GM06990 (cell line): ENCODE data around the gene CDCP1.
"Not testable (repeated sequence)": the region's sequence is repeated elsewhere in the genome, so short reads cannot be mapped to it uniquely, and the experiment has no call there.

Experiments
- DNase-seq: peaks from one replicate; pipeline ENCODE4 v3.0.0-alpha.2; 2011; ENCODE audit not compliant: insufficient read length; ENCODE audit errors: extremely low read depth
- H3K27me3 ChIP-seq: replicated peaks from 2 replicates; pipeline ENCODE4 v1.6.0; 2011; ENCODE audit warnings: low read length; ENCODE audit not compliant: control insufficient read depth, insufficient read depth
- H3K36me3 ChIP-seq: 2 replicates; pipeline ENCODE4 v1.5.1; 2011; ENCODE audit warnings: low read length; ENCODE audit not compliant: control insufficient read depth, insufficient read depth
- H3K4me3 ChIP-seq: replicated peaks from 2 replicates; pipeline ENCODE4 v1.5.1; 2011; ENCODE audit warnings: low read depth, mild to moderate bottlenecking, control low read depth, low read length
- CTCF ChIP-seq: IDR thresholded peaks from 2 replicates; pipeline ENCODE4 v1.5.1; 2011; ENCODE audit warnings: low read length, control low read depth, mild to moderate bottlenecking, inconsistent platforms; ENCODE audit not compliant: insufficient read depth, poor library complexity, severe bottlenecking

Gene CDCP1

DNA sequence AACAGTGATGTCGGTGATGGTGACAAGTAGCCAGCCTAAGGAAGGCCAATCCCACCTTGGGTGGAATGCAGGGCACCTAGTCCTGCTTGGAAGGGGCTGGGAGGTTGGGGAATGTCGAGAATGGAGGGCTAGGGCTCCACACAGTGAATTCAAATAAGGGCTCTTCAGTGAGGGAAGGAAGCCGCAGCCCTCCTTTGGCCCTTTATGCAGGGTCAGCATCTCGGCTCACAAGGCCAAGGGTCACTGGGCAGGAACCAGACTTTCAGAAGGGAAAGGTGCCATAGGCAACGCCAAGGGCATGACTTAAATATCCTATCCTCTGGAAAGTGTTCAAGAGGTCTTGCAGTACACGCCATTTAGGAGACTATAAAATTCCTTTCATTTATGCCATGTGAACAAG lies 63.2 kb downstream of the CDCP1 start:
- no peak for TF ChIP-seq CTCF
- no peaks in the 10 kb centered on the region for H3K36me3 ChIP-seq
- no peak for DNase-seq
- H3K4me3 ChIP-seq = no peak overlapping the region
- no peaks in the 10 kb centered on the region; the same call in 1 of the 2 replicates for H3K27me3 ChIP-seq

- TF ChIP-seq CTCF = no peak
- no peaks in the 10 kb centered on the region for H3K36me3 ChIP-seq
- no peak overlapping the region for H3K4me3 ChIP-seq
- no peaks in the 10 kb centered on the region; the same call in 1 of the 2 replicates for H3K27me3 ChIP-seq
- DNase-seq = no peak
Measured at GRCh38 chr3:45082142-45082538, 64.0 kb downstream of the CDCP1 start.

DNA sequence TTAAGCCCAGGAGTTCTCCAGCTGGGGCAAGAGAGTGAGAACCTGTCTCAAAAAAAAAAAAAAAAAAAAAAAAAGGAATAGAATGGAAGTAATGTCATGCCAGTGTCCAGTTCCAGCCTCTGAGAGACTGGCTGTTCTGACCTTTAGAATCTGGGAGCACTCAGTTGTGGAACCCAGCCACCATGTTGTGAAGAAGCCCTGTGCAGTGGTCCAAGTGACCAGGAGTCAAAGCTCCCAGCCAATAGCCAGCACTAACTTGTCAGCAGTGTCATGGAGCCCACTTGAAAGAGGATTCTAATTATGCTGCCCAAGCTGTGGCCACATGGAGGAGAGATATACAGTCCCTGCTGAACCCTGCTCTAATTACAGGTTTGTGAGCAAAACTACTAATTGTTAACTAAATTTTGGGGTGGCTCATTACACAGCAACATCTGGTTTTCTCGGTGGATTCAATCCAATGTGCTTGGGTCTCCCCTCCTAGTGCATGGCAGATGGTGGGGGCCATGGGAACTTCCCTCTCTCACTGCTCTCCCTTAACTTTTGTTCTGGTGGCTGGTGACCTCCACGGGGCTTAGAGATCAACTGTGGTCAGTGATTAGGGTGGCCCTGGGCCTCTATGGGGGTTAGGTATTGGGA lies 64.6 kb downstream of the CDCP1 start:
- Histone ChIP-seq H3K27me3 (no peaks in the 10 kb centered on the region; the same call in 1 of the 2 replicates), H3K4me3 (no peak overlapping the region), H3K36me3 (no peaks in the 10 kb centered on the region)
- no peak for TF ChIP-seq CTCF
- no peak for DNase-seq

- H3K36me3 ChIP-seq = no peaks in the 10 kb centered on the region
- H3K27me3 ChIP-seq = no peaks in the 10 kb centered on the region; the same call in 1 of the 2 replicates
- no peak for DNase-seq
- TF ChIP-seq CTCF = no peak
- H3K4me3 ChIP-seq = no peak overlapping the region
Measured at GRCh38 chr3:45080824-45081223, 65.4 kb downstream of the CDCP1 start.

DNA sequence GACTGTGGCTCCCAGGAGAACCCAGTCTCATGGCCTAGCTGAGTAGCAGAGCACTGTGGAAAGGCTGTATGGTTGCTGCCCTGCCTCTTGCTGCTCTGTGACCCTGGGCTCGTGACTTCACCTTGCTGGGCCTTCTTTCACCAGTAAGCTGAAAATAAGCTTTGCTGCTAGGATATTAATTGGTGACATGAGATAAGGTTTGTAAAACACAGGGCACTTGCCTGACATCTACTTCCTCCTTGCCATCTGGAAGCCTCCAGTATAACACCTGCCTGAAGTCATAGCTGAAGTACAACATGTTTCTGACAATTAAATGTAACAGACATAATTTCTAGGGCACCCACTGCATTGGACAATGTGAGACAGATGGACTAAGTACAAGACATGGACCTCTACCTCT lies 66.5 kb downstream of the CDCP1 start:
- TF ChIP-seq CTCF = no peak
- Histone ChIP-seq H3K36me3 (no peaks in the 10 kb centered on the region), H3K4me3 (no peak overlapping the region), H3K27me3 (no peaks in the 10 kb centered on the region; the same call in 1 of the 2 replicates)
- DNase-seq = no peak

- H3K27me3 ChIP-seq = no peaks in the 10 kb centered on the region; the same call in 1 of the 2 replicates
- TF ChIP-seq CTCF = no peak
- DNase-seq = no peak
- no peak overlapping the region for H3K4me3 ChIP-seq
- no peaks in the 10 kb centered on the region for H3K36me3 ChIP-seq
Measured at GRCh38 chr3:45078910-45079522, 67.2 kb downstream of the CDCP1 start.

- H3K4me3 ChIP-seq, H3K36me3 ChIP-seq, H3K27me3 ChIP-seq, DNase-seq: not testable (repeated sequence)
Measured at GRCh38 chr3:45078256-45078655, 67.9 kb downstream of the CDCP1 start.
